ENCODE measurements around the gene TCAF1. TPM values are rescaled to one million over a fixed set of nuclear protein-coding genes. Genes with fewer than 3 reads are reported as not detected.

TCAF1 gene
- total RNA-seq, 4 donors from 2014 or later = 26.6 to 56.7 (median 30.7) TPM

DNA sequence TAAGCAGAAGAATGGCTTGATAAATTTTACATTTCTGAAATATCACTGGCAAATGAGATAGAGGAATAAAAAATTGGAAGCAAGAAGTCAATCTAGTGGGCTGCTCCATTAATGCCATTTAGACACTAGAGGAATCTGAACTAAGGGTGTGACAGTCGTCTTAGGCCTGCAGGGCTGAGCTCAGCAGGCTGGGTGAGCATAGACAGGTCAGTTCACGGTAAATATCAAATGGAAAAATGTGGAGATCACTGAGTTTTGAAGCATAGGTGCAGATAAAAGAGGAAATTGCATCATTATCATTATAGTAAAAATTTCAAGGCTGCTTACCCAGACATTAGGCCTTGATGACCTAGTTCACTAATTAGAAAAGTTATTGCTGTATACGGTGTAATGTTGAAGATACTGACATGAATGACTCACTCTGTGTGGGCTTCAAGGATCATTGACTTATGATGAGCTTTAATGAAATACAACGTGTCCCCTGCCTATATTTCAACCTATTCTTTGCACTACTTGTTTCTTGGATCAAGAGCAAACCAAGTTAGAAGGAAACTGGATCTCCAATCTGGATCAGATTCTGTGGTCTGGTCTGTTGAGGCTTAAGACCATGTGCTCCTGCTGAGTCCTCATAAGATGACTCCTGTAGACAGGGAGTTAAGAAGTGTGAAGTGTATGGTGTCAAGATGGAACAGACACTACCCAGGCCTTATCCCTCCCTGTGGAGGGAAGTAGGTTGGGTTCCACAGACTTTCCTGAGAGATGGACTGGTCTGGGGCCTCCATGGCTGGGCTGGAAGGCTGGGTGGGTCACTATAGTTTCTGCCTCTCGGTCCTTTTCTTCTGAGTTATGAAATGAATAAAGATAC is 36.6 kb upstream of the TCAF1 start:
- no peaks in the 10 kb centered on the region for H3K36me3 ChIP-seq
- H3K9me3 ChIP-seq = no peaks in the 10 kb centered on the region
- no peaks in the 10 kb centered on the region for H3K27me3 ChIP-seq
- 73% methylated on average over 5 of the region's 5 CpGs for WGBS
- no peak for DNase-seq (ENCODE audit: low spot score in 2 of 2)
- H3K27ac ChIP-seq = no peak overlapping the region
- no peak for TF ChIP-seq EP300 (IDR thresholded peaks at IDR 0.05)
- TF ChIP-seq POLR2AphosphoS5 (IDR thresholded peaks at IDR 0.05) = no peak
- TF ChIP-seq, protein P1, sequence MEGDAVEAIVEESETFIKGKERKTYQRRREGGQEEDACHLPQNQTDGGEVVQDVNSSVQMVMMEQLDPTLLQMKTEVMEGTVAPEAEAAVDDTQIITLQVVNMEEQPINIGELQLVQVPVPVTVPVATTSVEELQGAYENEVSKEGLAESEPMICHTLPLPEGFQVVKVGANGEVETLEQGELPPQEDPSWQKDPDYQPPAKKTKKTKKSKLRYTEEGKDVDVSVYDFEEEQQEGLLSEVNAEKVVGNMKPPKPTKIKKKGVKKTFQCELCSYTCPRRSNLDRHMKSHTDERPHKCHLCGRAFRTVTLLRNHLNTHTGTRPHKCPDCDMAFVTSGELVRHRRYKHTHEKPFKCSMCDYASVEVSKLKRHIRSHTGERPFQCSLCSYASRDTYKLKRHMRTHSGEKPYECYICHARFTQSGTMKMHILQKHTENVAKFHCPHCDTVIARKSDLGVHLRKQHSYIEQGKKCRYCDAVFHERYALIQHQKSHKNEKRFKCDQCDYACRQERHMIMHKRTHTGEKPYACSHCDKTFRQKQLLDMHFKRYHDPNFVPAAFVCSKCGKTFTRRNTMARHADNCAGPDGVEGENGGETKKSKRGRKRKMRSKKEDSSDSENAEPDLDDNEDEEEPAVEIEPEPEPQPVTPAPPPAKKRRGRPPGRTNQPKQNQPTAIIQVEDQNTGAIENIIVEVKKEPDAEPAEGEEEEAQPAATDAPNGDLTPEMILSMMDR (IDR thresholded peaks at IDR 0.05) = no peak
- no peak for TF ChIP-seq POLR2A (IDR thresholded peaks at IDR 0.05)
- H3K4me3 ChIP-seq = no peak overlapping the region
- no peaks in the 10 kb centered on the region for H3K4me1 ChIP-seq

GRCh38 chr7:143936087-143937009 is 34.4 kb upstream of the TCAF1 start:
- H3K36me3 ChIP-seq = no peaks in the 10 kb centered on the region
- no peak overlapping the region for H3K4me3 ChIP-seq
- no peaks in the 10 kb centered on the region for H3K9me3 ChIP-seq
- 72% methylated on average over 4 of the region's 4 CpGs for WGBS
- no peaks in the 10 kb centered on the region for H3K27me3 ChIP-seq
- TF ChIP-seq EP300 (IDR thresholded peaks at IDR 0.05) = no peak
- TF ChIP-seq POLR2A (IDR thresholded peaks at IDR 0.05) = no peak
- TF ChIP-seq, protein P1 (IDR thresholded peaks at IDR 0.05) = no peak
- no peak for TF ChIP-seq POLR2AphosphoS5 (IDR thresholded peaks at IDR 0.05)
- H3K27ac ChIP-seq = no peak overlapping the region
- H3K4me1 ChIP-seq = no peaks in the 10 kb centered on the region
- DNase-seq (ENCODE audit: low spot score in 2 of 2) = no peak

DNA sequence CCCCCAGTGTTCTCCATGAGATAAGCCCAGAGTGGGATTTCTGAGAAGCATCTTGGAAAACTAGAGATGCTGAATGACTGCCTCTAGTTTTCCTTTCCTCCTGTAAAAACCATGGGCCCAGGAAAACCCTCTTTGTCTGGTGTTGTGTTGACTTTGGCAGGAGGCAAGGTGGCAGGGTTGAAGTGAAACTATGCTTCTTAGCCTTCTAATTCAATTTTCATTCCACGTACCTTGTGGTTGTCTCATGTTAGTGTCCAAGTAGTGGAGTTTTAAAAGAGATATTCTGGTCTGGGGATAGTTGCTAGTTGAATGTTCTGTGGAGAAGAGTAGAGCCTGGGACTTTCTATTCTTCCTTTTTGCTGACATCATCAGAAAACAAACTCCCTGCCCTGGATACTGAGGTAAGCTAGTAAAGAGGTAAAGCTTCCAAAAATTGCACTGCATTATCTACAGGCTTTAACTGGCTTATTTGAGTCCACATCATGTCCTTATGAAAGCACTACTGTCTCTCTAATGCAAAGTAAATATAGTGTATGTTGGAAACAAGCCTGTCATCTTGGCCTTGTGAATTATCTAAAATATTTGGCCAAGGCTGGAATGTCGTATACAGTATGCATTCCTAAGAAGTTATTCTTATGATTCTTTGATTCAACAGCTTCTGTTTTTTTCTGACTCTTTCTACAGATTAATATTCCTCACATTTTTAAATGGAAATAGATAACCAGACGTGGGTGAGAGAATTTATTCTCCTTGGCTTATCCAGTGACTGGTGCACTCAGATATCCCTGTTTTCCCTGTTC is 32.8 kb upstream of the TCAF1 start, which contains the start of gene OR2F2:
TSS of gene OR2F2 (plus strand) at position 708 of the 800 bp plus-strand sequence. CDS start at position 708, 0 bp downstream.
- H3K4me1 ChIP-seq = no peaks in the 10 kb centered on the region
- no peak for TF ChIP-seq EP300 (IDR thresholded peaks at IDR 0.05)
- TF ChIP-seq, protein P1 (IDR thresholded peaks at IDR 0.05) = no peak
- TF ChIP-seq POLR2A (IDR thresholded peaks at IDR 0.05) = no peak
- no peak for TF ChIP-seq POLR2AphosphoS5 (IDR thresholded peaks at IDR 0.05)
- H3K27me3 ChIP-seq = no peaks in the 10 kb centered on the region
- H3K9me3 ChIP-seq = no peaks in the 10 kb centered on the region
- WGBS = 61% methylated on average over 3 of the region's 3 CpGs
- H3K27ac ChIP-seq = no peak within 1 kb of the TSS
- no peak within 1 kb of the TSS for H3K4me3 ChIP-seq
- no peak for DNase-seq (ENCODE audit: low spot score in 2 of 2)
- no peaks in the 10 kb centered on the region for H3K36me3 ChIP-seq

- no peak overlapping the region for H3K27ac ChIP-seq
- no peak for DNase-seq (ENCODE audit: low spot score in 2 of 2)
- no peaks in the 10 kb centered on the region for H3K36me3 ChIP-seq
- H3K4me1 ChIP-seq = no peaks in the 10 kb centered on the region
- no peaks in the 10 kb centered on the region for H3K27me3 ChIP-seq
- H3K4me3 ChIP-seq = no peak overlapping the region
- no peaks in the 10 kb centered on the region for H3K9me3 ChIP-seq
- TF ChIP-seq POLR2AphosphoS5 (IDR thresholded peaks at IDR 0.05) (no peak), EP300 (IDR thresholded peaks at IDR 0.05) (no peak), POLR2A (IDR thresholded peaks at IDR 0.05) (no peak)
- TF ChIP-seq, protein P1 (IDR thresholded peaks at IDR 0.05) = no peak
Measured at GRCh38 chr7:143931739-143932138, 29.8 kb upstream of the TCAF1 start.

All from suprapubic skin (tissue), 4 donors.